ENCODE measurements around the gene NCOA5.
A peak's percentile ranks its signal among the peaks of the same experiment; 100 is the strongest.

Gene NCOA5

DNA sequence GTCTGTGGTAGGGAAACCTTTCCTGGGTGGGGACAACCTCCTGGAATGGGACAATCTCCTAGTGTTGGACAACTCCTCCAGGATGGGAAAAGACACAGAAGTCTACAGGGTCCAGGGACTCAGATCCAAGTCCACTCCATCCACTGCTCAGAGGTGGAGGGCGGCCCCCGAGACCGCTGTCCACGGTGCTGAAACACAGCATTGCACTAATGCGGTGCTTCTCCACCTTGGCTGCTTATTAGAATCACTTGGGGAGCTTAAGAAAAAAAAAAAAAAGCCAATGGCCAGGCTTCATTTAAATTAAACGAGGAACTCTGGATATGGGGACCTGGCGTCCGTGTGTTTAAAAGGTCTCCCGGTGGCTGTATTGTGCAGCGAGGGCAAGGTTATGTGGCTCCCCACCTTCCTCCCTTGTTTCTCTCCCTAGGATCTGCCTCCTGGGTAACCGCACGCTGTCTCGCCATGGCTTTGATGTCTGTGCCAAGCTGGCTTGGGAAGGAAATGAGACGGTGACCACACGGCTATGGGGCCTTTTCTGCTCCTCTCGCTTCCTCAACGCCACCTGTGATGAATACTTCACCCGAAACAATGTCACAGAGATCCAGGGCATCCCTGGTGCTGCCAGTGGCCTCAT lies 48.7 kb downstream of the NCOA5 start:
- no peak for DNase-seq (ENCODE audit: low read depth)

DNA sequence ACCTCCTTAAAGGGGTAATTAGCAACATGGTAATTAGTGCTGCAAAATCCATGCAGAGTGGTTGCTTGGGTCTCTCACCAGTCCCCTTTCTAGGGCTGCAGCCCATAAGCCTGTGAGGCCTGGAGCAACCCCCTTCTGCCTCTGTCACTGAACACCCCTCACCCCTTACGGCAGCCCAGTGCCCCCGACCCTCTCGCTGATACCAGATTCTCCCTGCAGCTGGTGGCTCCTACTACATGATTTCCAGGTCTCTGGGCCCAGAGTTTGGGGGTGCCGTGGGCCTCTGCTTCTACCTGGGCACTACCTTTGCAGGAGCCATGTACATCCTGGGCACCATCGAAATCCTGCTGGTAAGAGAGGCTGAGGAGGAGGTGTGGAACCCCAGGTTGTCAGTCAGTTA lies 52.7 kb downstream of the NCOA5 start:
- DNase-seq (ENCODE audit: low read depth), result no peak

GRCh38 chr20:46036370-46036769 lies 53.4 kb downstream of the NCOA5 start:
- no peak for DNase-seq (ENCODE audit: low read depth)

- DNase-seq (ENCODE audit: low read depth), result no peak
Observed at GRCh38 chr20:46035713-46036112, 54.0 kb downstream of the NCOA5 start.

DNA sequence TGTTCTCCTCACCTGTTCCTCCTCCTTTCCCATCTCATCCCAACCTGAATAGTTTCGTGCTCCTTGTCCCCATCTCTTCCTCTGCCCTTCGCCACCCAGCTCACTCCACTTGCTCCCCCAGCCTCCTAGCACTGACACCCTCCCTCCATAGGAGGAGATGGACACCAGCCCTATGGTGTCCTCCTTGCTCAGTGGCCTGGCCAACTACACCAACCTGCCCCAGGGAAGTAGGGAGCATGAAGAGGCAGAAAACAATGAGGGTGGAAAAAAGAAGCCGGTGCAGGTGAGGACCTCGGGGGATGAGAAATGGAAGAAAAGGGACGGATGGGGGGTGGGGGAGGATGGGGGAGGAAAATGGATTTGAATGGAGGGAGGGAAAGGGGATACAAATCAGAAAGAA lies 54.5 kb downstream of the NCOA5 start:
- no peak for DNase-seq (ENCODE audit: low read depth)

DNA sequence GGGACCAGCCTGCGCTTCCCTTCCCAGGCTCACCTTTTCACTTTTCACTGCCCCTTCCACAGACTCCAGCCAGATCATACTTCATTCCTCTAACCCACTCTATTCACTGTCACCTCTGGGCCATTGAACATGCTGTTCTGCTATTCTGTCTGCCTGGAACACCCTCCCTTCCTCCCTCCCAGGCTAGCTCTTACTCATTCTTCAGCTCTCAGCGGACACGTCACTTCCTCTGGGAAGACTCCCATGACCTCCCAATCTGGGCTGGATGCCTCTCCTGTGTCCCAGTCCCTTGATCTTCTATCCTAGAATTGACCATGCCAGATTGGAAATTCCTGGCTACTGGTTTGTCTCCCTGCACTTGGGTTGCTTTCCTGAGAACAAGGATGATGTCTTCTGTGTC lies 55.7 kb downstream of the NCOA5 start:
- DNase-seq (ENCODE audit: low read depth), result no peak

- DNase-seq (ENCODE audit: low read depth), result no peak
Observed at GRCh38 chr20:46031701-46032254, 58.0 kb downstream of the NCOA5 start.

DNA sequence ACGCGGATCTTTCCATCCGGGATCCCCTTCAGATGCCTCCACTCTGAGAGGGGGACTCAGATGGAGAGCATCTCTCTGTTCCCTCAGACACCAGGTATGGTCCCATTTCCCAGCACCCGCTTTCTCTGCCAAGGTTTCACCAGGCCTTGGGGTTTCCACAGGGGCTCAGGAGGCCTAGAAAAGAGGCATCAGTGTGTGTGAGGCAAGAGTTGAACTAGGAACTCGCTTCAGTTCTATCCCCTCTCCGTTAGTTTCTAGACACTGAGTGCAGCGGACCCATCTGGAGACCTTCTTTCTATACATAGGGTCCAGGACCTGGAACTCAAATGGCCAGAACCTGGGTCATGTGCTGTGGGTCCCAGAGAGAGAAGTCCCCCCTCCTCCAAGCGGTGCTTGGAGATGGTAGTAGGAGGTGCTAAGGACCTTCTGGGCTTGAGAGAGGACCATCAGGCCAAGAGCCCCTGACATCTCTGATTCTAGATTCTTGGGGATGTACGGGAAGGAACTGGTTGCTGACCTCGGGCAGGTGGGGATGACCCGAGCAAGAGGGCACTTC lies 58.7 kb downstream of the NCOA5 start:
- no peak for DNase-seq (ENCODE audit: low read depth)

GRCh38 chr20:46030284-46031013 lies 59.3 kb downstream of the NCOA5 start:
- no peak for DNase-seq (ENCODE audit: low read depth)

DNA sequence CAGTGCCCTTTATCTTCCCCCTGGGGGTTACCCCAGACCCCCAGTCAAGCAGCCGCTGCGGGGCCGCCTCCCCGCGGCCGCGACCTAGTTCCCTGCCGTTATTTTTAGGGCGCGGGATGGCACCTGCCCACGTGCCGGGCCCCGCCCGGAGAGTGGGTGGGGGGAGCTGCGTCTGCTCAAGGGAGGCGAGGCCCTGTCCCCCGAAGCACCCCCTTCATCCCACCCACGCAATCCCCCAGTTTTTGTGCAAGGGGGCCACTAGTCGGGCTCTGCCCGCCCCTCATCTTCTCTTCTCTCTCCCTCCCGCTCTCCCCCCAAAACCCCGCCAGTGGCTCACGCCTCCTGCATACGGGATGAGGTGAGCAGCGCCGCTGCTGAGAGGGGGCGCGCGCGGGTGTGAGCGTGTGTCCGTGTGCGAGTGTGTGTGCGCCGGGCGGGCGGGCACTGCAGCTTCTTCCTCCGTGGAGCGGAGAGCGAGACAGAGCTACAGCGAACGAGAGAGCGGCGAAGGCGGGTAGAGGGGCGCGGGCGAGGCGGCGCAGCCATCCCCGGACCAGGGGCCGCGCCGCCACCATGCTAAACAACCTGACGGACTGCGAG lies 60.9 kb downstream of the NCOA5 start, which contains the start of gene SLC12A5:
Gene SLC12A5 (plus strand): TSS at position 444 of the 600 bp plus-strand sequence. CDS start 130 bp downstream, at position 574.
- no peak for DNase-seq (ENCODE audit: low read depth)

DNA sequence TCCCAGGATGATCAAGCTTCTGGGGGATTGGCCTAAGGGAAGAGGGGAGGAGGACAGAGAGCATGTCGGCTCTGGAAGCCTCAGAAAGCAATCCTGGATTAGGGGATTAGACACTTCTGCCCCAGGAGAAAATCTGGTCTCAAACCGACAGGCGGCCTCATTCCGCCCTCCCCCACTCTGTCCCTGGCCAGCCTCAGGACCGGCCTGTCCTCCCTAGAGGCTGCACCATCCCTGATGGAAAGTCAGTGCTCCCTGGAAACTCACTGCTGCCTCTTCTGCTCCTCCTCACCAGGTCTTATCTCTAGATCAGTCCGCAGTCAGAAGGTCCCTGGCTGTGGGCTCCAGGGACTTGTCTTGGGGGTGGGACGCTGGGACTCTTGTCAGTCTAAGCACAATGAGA lies 61.7 kb downstream of the NCOA5 start:
- DNase-seq (ENCODE audit: low read depth), result no peak

GRCh38 chr20:46027245-46027853 lies 62.4 kb downstream of the NCOA5 start:
- no peak for DNase-seq (ENCODE audit: low read depth)

DNA sequence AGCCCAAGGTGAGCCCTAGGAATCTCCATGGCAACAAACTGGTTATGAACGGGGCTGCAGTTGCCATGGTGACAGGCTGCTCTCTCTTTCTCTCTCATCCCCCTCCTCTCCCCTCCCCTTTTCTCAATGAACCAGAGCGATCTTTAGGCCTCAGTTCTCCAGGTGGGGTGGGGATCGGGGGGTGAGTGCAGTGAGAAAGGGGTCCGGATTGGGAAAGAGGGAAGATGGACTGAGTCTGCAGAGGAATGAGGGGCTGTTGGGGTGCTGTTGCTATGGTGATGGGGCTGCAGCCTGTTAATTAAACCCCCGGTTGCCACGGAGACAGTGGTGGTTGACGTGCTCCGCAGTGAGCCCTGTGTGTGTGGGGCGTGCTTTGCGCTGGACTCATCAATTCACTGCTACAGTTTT lies 64.4 kb downstream of the NCOA5 start:
- DNase-seq (ENCODE audit: low read depth), result no peak

DNA sequence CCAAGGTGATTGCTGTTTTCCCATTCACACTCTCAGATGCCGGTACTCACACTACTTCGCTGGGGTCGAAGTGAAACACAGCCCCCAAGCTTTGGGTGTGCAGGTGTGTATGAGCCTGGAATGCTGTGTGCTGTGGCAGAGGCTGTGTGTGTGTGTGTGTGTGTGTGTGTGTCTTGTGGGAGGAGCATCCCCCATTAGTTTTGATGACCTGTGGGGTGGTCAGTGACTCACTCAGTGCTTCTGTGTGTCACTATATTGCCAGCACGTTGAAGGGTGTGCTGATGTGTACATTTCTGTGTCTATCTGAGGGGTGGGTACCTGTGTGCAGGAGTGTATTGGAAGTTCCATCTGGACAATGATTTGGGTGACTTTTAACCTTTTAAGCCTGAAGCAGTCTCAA lies 65.8 kb downstream of the NCOA5 start:
- DNase-seq (ENCODE audit: low read depth), result no peak

DNA sequence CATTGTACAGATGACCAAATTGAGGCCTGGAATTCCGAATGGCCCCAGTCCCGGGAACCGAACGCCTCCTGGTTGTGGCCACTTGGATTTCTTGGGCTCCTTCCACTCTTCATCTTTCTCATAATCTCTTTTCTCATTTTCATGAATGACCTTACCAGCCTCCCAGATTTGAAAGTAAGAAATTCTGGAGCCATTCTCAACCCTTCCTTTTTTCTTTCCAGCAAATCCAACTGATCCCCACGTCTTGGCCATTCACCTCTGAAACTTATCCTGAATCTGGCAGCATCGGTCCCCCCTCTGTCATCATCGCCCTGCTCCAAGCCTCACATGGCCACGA lies 66.6 kb downstream of the NCOA5 start:
- DNase-seq (ENCODE audit: low read depth), result no peak

GRCh38 chr20:46022411-46023147 lies 67.2 kb downstream of the NCOA5 start:
- DNase-seq (ENCODE audit: low read depth), result peak; percentile 65

DNA sequence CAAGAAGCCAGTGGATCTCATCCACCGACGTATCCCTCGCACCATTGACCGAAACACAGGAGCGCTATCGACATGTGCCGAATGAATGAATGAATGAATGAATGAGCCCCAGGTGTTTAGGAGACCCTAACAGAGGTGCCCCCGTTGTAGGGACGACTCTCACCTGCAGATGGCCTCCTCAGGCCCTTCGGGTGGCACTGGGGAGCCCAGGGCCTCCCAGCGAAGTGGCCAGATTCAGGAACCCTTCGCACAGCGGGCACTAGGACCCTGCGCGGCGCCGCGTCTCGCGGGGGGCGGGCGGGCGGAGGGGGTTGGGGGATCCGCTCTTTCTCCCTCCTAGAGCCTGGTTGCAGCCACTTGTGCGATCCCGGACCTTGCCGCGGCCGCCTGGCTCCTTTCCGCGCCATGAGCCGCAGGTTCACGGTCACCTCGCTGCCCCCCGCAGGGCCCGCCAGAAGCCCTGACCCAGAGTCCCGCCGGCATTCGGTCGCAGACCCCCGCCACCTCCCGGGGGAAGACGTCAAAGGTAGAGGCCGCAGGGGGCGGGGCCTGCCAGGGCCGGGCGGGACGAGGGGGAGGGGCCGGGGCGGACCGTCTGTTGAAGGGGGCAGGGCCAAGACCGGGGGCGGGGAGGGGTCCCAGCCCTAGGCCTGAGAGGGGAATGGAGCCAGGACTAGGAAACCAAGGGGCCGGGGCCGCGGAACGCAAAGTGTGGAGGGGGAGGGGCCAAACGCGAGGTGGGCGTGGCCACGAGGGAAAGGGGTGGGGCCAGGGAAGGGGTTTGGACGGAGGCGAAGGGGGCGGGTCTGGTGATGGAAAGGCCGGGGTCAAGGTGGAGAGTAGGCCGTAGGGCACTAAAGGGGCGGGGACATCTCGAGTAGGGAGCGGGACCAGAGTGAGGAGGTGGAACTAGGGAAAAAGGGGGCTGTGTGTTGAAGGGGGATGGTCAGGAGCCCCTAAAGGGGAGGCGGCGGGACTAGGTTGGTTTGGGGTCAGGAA lies 68.1 kb downstream of the NCOA5 start:
- DNase-seq (ENCODE audit: low read depth), result no peak

DNA sequence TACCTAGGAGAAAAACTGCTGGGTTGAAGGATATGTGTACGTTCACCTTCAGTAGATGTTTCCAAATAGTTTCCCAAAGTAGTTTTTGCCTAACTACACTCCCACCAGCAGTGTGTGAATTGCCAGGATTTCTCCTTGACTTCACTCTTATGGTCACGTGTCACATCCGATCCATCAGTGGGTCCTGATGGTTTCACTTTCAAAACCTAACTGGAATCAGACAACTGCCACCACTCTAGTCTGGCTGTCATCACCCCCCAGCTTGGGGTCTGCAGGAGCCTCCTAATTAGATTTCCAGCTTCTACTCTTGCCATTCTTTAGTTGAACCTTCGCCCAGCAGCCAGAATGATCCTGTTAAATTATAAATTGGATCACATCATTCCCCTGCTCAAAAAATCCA lies 69.2 kb downstream of the NCOA5 start:
- DNase-seq (ENCODE audit: low read depth), result no peak

DNA sequence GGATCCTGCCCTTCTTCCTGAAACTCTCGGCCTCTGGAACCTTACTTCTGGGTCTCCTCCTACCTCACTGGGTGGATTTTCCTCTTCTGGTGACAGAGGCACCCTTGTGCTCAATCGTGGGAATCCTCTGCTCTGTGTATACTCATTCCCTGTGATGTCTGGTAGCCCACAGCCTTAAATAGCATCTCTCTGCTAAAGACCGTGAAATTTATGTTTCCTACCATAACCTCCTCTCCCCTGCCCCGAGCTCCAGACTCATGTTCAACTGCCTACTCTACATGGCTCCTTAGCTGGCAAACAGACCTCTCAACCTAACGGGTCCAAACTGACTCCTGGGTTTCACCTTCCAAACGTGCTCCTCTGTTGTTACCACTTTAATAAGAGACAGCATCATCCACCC lies 71.2 kb downstream of the NCOA5 start:
- no peak for DNase-seq (ENCODE audit: low read depth)

- DNase-seq (ENCODE audit: low read depth), result no peak
Observed at GRCh38 chr20:46018112-46018511, 71.7 kb downstream of the NCOA5 start.

- no peak for DNase-seq (ENCODE audit: low read depth)
Observed at GRCh38 chr20:46017272-46017671, 72.5 kb downstream of the NCOA5 start.
